HepG2 (cell line): ENCODE results near the gene RNPEPL1. TPM values are rescaled to one million over a fixed set of nuclear protein-coding genes. Genes with fewer than 3 reads are reported as not detected.

Experiments
- ARNTL ChIP-seq: sonication (generic); formaldehyde crosslinking; IDR thresholded peaks from 2 replicates; pipeline ENCODE4 v1.4.0; 2020; ENCODE audit warnings: mild to moderate bottlenecking, missing genetic modification reagents
- CC2D1A ChIP-seq: sonication (generic); formaldehyde crosslinking; IDR thresholded peaks from 2 replicates; pipeline ENCODE4 v1.8.1; 2023; ENCODE audit warnings: mild to moderate bottlenecking, missing genetic modification reagents
- DNMT3B ChIP-seq: conservative IDR thresholded peaks from 2 replicates; pipeline ENCODE4 v1.6.1; 2016; ENCODE audit warnings: missing biosample characterization, control low read depth
- EEA1 ChIP-seq: sonication (generic); formaldehyde crosslinking; IDR thresholded peaks from 2 replicates; pipeline ENCODE4 v1.5.1; 2020; ENCODE audit warnings: mild to moderate bottlenecking, missing genetic modification reagents, borderline replicate concordance
- HOXA7 ChIP-seq: sonication (generic); formaldehyde crosslinking; IDR thresholded peaks from 2 replicates; pipeline ENCODE4 v1.8.1; 2022; ENCODE audit warnings: mild to moderate bottlenecking, missing genetic modification reagents, moderate library complexity
- KLF9 ChIP-seq: IDR thresholded peaks from 2 replicates; pipeline ENCODE4 v1.6.1; 2016; ENCODE audit warnings: low read depth
- MAX ChIP-seq: IDR thresholded peaks from 2 replicates; pipeline ENCODE4 v1.6.1; 2012; ENCODE audit warnings: inconsistent platforms
- POLR2G ChIP-seq: fragments of 200-400 bp; formaldehyde crosslinking; IDR thresholded peaks from 2 replicates; pipeline ENCODE4 v1.6.1; 2018; ENCODE audit warnings: mild to moderate bottlenecking, low read depth, low read length, moderate library complexity
- TAF1 ChIP-seq: sonication (generic); formaldehyde crosslinking; IDR thresholded peaks from 2 replicates; pipeline ENCODE4 v1.4.0; 2020; ENCODE audit warnings: missing genetic modification reagents
- TRAFD1 ChIP-seq: sonication (generic); formaldehyde crosslinking; IDR thresholded peaks from 2 replicates; pipeline ENCODE4 v1.5.1; 2020; ENCODE audit warnings: missing genetic modification reagents, mild to moderate bottlenecking, borderline replicate concordance
- ZNF510 ChIP-seq: sonication (generic); formaldehyde crosslinking; IDR thresholded peaks from 2 replicates; pipeline ENCODE4 v1.4.0; 2020; ENCODE audit warnings: low read depth, mild to moderate bottlenecking, missing genetic modification reagents
- ZNF782 ChIP-seq: sonication (generic); formaldehyde crosslinking; IDR thresholded peaks from 2 replicates; pipeline ENCODE4 v1.4.0; 2020; ENCODE audit warnings: missing genetic modification reagents, mild to moderate bottlenecking, borderline replicate concordance
- polyA plus RNA-seq, 8 experiments: library from polyadenylated mRNA; depleted of rRNA in 3 of 8; stranded (reverse) in 7 of 8; unstranded in 1 of 8; fragments of >200 nt; fragmentation: Illumina TruSeq in 4 of 8; extraction: Trizol in 4 of 8; gene quantifications; 2 replicates each; pipeline versions ENCODE4 v1.2.1 to v1.2.3, GENCODE V29; 2011 to 2016; ENCODE audit warnings: low read depth in 4 of 8, missing spikeins in 1 of 8, mixed read lengths in 1 of 8; ENCODE audit not compliant: insufficient read depth in 1 of 8
- total RNA-seq, 5 experiments: library from RNA; depleted of rRNA; stranded (reverse); fragments of >200 nt; fragmentation: Illumina TruSeq; extraction: Trizol; gene quantifications; 2 replicates each; pipeline ENCODE4 v1.2.3, GENCODE V29; 2016; ENCODE audit warnings: low read depth in 1 of 5
- TF ChIP-seq, protein P1 (sequence below): sonication (generic); formaldehyde crosslinking; IDR thresholded peaks from 2 replicates; pipeline ENCODE4 v1.4.0; 2020; ENCODE audit warnings: missing genetic modification reagents, borderline replicate concordance
- TF ChIP-seq, protein P2 (sequence below): sonication (generic); formaldehyde crosslinking; IDR thresholded peaks from 2 replicates; pipeline ENCODE4 v1.8.0; 2022; ENCODE audit warnings: missing genetic modification reagents, mild to moderate bottlenecking, inconsistent platforms, borderline replicate concordance
- TF ChIP-seq, protein P3 (sequence below): sonication (generic); formaldehyde crosslinking; IDR thresholded peaks from 2 replicates; pipeline ENCODE4 v1.4.0; 2020; ENCODE audit warnings: missing genetic modification reagents

The RNPEPL1 gene
- total and polyA plus RNA-seq, 2 of the 13 experiments (the other 11 are each of a cell fraction or from before 2014, with no cell fraction given), result 13.0 to 18.0 TPM

- TF ChIP-seq, protein P1, sequence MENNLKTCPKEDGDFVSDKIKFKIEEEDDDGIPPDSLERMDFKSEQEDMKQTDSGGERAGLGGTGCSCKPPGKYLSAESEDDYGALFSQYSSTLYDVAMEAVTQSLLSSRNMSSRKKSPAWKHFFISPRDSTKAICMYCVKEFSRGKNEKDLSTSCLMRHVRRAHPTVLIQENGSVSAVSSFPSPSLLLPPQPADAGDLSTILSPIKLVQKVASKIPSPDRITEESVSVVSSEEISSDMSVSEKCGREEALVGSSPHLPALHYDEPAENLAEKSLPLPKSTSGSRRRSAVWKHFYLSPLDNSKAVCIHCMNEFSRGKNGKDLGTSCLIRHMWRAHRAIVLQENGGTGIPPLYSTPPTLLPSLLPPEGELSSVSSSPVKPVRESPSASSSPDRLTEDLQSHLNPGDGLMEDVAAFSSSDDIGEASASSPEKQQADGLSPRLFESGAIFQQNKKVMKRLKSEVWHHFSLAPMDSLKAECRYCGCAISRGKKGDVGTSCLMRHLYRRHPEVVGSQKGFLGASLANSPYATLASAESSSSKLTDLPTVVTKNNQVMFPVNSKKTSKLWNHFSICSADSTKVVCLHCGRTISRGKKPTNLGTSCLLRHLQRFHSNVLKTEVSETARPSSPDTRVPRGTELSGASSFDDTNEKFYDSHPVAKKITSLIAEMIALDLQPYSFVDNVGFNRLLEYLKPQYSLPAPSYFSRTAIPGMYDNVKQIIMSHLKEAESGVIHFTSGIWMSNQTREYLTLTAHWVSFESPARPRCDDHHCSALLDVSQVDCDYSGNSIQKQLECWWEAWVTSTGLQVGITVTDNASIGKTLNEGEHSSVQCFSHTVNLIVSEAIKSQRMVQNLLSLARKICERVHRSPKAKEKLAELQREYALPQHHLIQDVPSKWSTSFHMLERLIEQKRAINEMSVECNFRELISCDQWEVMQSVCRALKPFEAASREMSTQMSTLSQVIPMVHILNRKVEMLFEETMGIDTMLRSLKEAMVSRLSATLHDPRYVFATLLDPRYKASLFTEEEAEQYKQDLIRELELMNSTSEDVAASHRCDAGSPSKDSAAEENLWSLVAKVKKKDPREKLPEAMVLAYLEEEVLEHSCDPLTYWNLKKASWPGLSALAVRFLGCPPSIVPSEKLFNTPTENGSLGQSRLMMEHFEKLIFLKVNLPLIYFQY (CRISPR knock-in tag), result peak; percentile 44; the same call in 1 of the 2 replicates
- TF ChIP-seq, protein P2, sequence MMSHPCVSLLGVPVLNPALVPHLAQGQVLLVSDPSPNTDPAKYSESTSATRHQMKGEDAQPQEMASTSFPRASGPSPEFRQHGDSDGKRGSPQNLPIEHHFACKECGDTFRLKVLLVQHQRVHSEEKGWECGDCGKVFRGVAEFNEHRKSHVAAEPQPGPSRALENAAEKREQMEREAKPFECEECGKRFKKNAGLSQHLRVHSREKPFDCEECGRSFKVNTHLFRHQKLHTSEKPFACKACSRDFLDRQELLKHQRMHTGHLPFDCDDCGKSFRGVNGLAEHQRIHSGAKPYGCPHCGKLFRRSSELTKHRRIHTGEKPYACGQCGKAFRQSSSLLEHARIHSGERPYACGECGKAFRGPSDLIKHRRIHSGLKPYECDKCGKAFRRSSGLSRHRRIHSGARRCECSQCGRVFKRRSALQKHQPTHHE (CRISPR knock-in tag), result peak; percentile 40; the same call in 1 of the 2 replicates
- peak; percentile 11; the same call in 1 of the 2 replicates for TF ChIP-seq ARNTL (CRISPR knock-in tag)
- peak; percentile 82 for TF ChIP-seq ZNF510 (CRISPR knock-in tag)
- 0 out of 2 replicates have a peak, but pooled peaks have one; percentile 36 for TF ChIP-seq CC2D1A
- peak; percentile 65 for TF ChIP-seq MAX
- TF ChIP-seq DNMT3B (CRISPR knock-in tag), result 0 out of 2 replicates have a peak, but pooled peaks have one; percentile 37
- peak; percentile 84 for TF ChIP-seq POLR2G
- TF ChIP-seq, protein P3, sequence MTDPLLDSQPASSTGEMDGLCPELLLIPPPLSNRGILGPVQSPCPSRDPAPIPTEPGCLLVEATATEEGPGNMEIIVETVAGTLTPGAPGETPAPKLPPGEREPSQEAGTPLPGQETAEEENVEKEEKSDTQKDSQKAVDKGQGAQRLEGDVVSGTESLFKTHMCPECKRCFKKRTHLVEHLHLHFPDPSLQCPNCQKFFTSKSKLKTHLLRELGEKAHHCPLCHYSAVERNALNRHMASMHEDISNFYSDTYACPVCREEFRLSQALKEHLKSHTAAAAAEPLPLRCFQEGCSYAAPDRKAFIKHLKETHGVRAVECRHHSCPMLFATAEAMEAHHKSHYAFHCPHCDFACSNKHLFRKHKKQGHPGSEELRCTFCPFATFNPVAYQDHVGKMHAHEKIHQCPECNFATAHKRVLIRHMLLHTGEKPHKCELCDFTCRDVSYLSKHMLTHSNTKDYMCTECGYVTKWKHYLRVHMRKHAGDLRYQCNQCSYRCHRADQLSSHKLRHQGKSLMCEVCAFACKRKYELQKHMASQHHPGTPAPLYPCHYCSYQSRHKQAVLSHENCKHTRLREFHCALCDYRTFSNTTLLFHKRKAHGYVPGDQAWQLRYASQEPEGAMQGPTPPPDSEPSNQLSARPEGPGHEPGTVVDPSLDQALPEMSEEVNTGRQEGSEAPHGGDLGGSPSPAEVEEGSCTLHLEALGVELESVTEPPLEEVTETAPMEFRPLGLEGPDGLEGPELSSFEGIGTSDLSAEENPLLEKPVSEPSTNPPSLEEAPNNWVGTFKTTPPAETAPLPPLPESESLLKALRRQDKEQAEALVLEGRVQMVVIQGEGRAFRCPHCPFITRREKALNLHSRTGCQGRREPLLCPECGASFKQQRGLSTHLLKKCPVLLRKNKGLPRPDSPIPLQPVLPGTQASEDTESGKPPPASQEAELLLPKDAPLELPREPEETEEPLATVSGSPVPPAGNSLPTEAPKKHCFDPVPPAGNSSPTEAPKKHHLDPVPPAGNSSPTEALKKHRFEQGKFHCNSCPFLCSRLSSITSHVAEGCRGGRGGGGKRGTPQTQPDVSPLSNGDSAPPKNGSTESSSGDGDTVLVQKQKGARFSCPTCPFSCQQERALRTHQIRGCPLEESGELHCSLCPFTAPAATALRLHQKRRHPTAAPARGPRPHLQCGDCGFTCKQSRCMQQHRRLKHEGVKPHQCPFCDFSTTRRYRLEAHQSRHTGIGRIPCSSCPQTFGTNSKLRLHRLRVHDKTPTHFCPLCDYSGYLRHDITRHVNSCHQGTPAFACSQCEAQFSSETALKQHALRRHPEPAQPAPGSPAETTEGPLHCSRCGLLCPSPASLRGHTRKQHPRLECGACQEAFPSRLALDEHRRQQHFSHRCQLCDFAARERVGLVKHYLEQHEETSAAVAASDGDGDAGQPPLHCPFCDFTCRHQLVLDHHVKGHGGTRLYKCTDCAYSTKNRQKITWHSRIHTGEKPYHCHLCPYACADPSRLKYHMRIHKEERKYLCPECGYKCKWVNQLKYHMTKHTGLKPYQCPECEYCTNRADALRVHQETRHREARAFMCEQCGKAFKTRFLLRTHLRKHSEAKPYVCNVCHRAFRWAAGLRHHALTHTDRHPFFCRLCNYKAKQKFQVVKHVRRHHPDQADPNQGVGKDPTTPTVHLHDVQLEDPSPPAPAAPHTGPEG (CRISPR knock-in tag), result peak; percentile 70; the same call in 1 of the 2 replicates
- peak; percentile 71; the same call in 1 of the 2 replicates for TF ChIP-seq ZNF782 (CRISPR knock-in tag)
- TF ChIP-seq TRAFD1, result peak; percentile 36; the same call in 1 of the 2 replicates
- no peak for TF ChIP-seq KLF9
- peak; percentile 46; the same call in 1 of the 2 replicates for TF ChIP-seq EEA1 (CRISPR knock-in tag)
- TF ChIP-seq TAF1 (CRISPR knock-in tag), result peak; percentile 78
- peak; percentile 55; the same call in 1 of the 2 replicates for TF ChIP-seq HOXA7 (CRISPR knock-in tag)
These were observed 36.8 kb downstream of the RNPEPL1 start (continued) for GRCh38 chr2:240604939-240605716.
